Gastroesophageal sphincter (tissue), 4 donors: ENCODE data around the gene C5orf24. TPM values are rescaled to one million over a fixed set of nuclear protein-coding genes. Genes with fewer than 3 reads are reported as not detected.
"Not testable (repeated sequence)": the region's sequence is repeated elsewhere in the genome, so short reads cannot be mapped to it uniquely, and the experiment has no call there.

Experiments used
- ATAC-seq: fragments of 150-250 bp; one replicate; pipeline ENCODE4 v1.9.1; 2016; ENCODE audit warnings: mild to moderate bottlenecking, moderate library complexity
- H3K27ac ChIP-seq, 4 donors: fragments of 200-600 bp; sonication (generic) in 3 of 4; 1 replicate in 3 of 4; 2 replicates in 1 of 4; pipeline ENCODE4 v1.5.1; 2016 to 2019
- H3K27me3 ChIP-seq: fragments of 200-600 bp; sonication (generic); one replicate; pipeline ENCODE4 v1.5.1; 2019
- H3K36me3 ChIP-seq, 2 donors: fragments of 200-600 bp; sonication (generic); one replicate each; pipeline ENCODE4 v1.5.1; 2019; ENCODE audit warnings: control low read depth in 1 of 2
- H3K4me1 ChIP-seq, 3 donors: fragments of 200-600 bp; sonication (generic); 1 replicate in 2 of 3; 2 replicates in 1 of 3; pipeline ENCODE4 v1.5.1; 2016 to 2019; ENCODE audit warnings: control low read depth in 2 of 3
- H3K4me3 ChIP-seq, 2 donors: fragments of 200-600 bp; sonication (generic); one replicate each; pipeline ENCODE4 v1.5.1; 2019; ENCODE audit warnings: mild to moderate bottlenecking in 1 of 2, moderate library complexity in 1 of 2
- H3K9me3 ChIP-seq, 3 donors: fragments of 200-600 bp; sonication (generic); one replicate each; pipeline ENCODE4 v1.5.1; 2017 to 2019; ENCODE audit warnings: control low read depth in 2 of 3
- CTCF ChIP-seq, 4 experiments: fragments of 200-600 bp in 2 of 4; fragments of 450-650 bp in 2 of 4; sonication (generic) in 1 of 4; IDR thresholded peaks; one replicate each; pipeline ENCODE4 v1.5.1; 2017 to 2019; ENCODE audit warnings: antibody characterized with exemption in 4 of 4, mild to moderate bottlenecking in 2 of 4, moderate library complexity in 2 of 4
- EP300 ChIP-seq: sonication (generic); formaldehyde crosslinking; IDR thresholded peaks from one replicate; pipeline ENCODE4 v1.6.1; 2017; ENCODE audit warnings: antibody characterized with exemption, mild to moderate bottlenecking
- POLR2A ChIP-seq, 2 donors: fragments of 450-650 bp; IDR thresholded peaks; one replicate each; pipeline ENCODE4 v1.6.1; 2017; ENCODE audit warnings: antibody characterized with exemption in 2 of 2, mild to moderate bottlenecking in 2 of 2, moderate library complexity in 1 of 2
- POLR2AphosphoS5 ChIP-seq: sonication (generic); formaldehyde crosslinking; IDR thresholded peaks from one replicate; pipeline ENCODE4 v1.6.1; 2017; ENCODE audit warnings: antibody characterized with exemption
- WGBS, 2 donors: methylation state at CpG; one replicate each; pipeline ENCODE4 v1.1.5; 2018; ENCODE audit warnings: low coverage in 1 of 2; 5-methylcytosine and 5-hydroxymethylcytosine counted together
- total RNA-seq, 4 donors: library from RNA; depleted of rRNA; stranded (reverse); fragments of >200 nt; gene quantifications; one replicate each; pipeline ENCODE4 v1.1.0, GENCODE V29; 2016

The C5orf24 gene
- total RNA-seq, 4 donors from 2014 or later, result 47.3 to 92.3 (median 70.7) TPM

GRCh38 chr5:134851307-134851923 is 5.6 kb downstream of the C5orf24 start:
- Histone ChIP-seq H3K27ac (peak overlapping the region in 1 of 4 donors; percentile 15), H3K4me1 (peaks cover 4 to 78% (median 23%) of the 10 kb centered on the region in 3 donors)
- TF ChIP-seq POLR2A (IDR thresholded peaks at IDR 0.05) (no peak), CTCF (IDR thresholded peaks at IDR 0.05) (peak in 2 of 4 experiments; percentile 7 to 43)

GRCh38 chr5:134856465-134856864 is 10.7 kb downstream of the C5orf24 start:
- not testable (repeated sequence) for H3K4me3 ChIP-seq, H3K27ac ChIP-seq, H3K9me3 ChIP-seq, H3K27me3 ChIP-seq, ATAC-seq
- WGBS, 2 donors, result 83 to 88% methylated on average over 7 of the region's 7 CpGs
- Histone ChIP-seq H3K36me3 (peaks cover 3 to 86% of the 10 kb centered on the region in 2 donors), H3K4me1 (peaks cover 0 to 44% (median 3%) of the 10 kb centered on the region in 3 donors)

More at GRCh38 chr5:134851307-134851923, 5.6 kb downstream of the C5orf24 start:
- no peaks in the 10 kb centered on the region for H3K9me3 ChIP-seq
- no peaks in the 10 kb centered on the region for H3K27me3 ChIP-seq
- no peak overlapping the region for H3K4me3 ChIP-seq
- peaks cover 0 to 50% of the 10 kb centered on the region in 2 donors for H3K36me3 ChIP-seq
- WGBS, 2 donors, result 20 to 50% methylated on average over 1 of the region's 1 CpG
- no peak for ATAC-seq

- no peaks in the 10 kb centered on the region for H3K9me3 ChIP-seq
- no peak for TF ChIP-seq POLR2AphosphoS5
- no peak for TF ChIP-seq EP300
- TF ChIP-seq CTCF (IDR thresholded peaks at IDR 0.05), result no peak
- no peak for TF ChIP-seq POLR2A (IDR thresholded peaks at IDR 0.05)
- H3K27me3 ChIP-seq, result no peaks in the 10 kb centered on the region
- 35 to 43% methylated on average over 3 of the region's 3 CpGs for WGBS, 2 donors
- peaks cover 0 to 35% (median 3%) of the 10 kb centered on the region in 3 donors for H3K4me1 ChIP-seq
- H3K4me3 ChIP-seq, result no peak overlapping the region
- ATAC-seq, result no peak
- no peak overlapping the region for H3K27ac ChIP-seq
- H3K36me3 ChIP-seq, result peaks cover 3 to 84% of the 10 kb centered on the region in 2 donors
Observed at GRCh38 chr5:134857401-134857800, 11.6 kb downstream of the C5orf24 start.

- H3K9me3 ChIP-seq, result no peaks in the 10 kb centered on the region
- TF ChIP-seq POLR2A (IDR thresholded peaks at IDR 0.05), result no peak
- TF ChIP-seq POLR2AphosphoS5, result no peak
- TF ChIP-seq CTCF (IDR thresholded peaks at IDR 0.05), result no peak
- TF ChIP-seq EP300, result no peak
- H3K4me3 ChIP-seq, result no peak overlapping the region
- 100% methylated on average over 1 of the region's 2 CpGs; no CpG with 5 or more reads in 1 of the 2 donors for WGBS, 2 donors
- H3K4me1 ChIP-seq, result no peaks in the 10 kb centered on the region
- H3K27me3 ChIP-seq, result no peaks in the 10 kb centered on the region
- ATAC-seq, result no peak
- no peak overlapping the region for H3K27ac ChIP-seq
- peaks cover 0 to 22% of the 10 kb centered on the region in 2 donors for H3K36me3 ChIP-seq
Observed at GRCh38 chr5:134864707-134865106, 18.9 kb downstream of the C5orf24 start.

- Histone ChIP-seq H3K27me3 (no peaks in the 10 kb centered on the region), H3K4me3 (peak overlapping the region in 1 of 2 donors; percentile 80), H3K27ac (peak overlapping the region; percentile 94 to 98 (median 94)), H3K36me3 (no peaks in the 10 kb centered on the region), H3K4me1 (peaks cover 0 to 43% (median 9%) of the 10 kb centered on the region in 3 donors), H3K9me3 (no peaks in the 10 kb centered on the region)
- no peak for TF ChIP-seq EP300
- TF ChIP-seq POLR2AphosphoS5, result no peak
- no peak for TF ChIP-seq CTCF (IDR thresholded peaks at IDR 0.05)
- no peak for TF ChIP-seq POLR2A (IDR thresholded peaks at IDR 0.05)
- no peak for ATAC-seq
- 83 to 88% methylated on average over 4 of the region's 6 CpGs for WGBS, 2 donors
Observed at GRCh38 chr5:134873494-134873893, 27.7 kb downstream of the C5orf24 start.
